IMR-90 (cell line): ENCODE measurements around the gene SDCCAG8. TPM values are rescaled to one million over a fixed set of nuclear protein-coding genes. Genes with fewer than 3 reads are reported as not detected.

Experiments
- ATAC-seq: fragments of 200-7000 bp; cut with Tn5 transposase; 2 replicates; pipeline ENCODE4 v1.9.1; 2020; ENCODE audit warnings: low read depth, mild to moderate bottlenecking, moderate library complexity
- BruUV-seq: library from RNA; stranded (reverse); fragments of 400-500 nt; replicated peaks from 2 replicates; lab custom pipeline; 2021; lab: Mats Ljungman, UMichigan
- CTCF ChIA-PET: fragments of 300-600 bp; formaldehyde crosslinking; extraction: SDS; loops from one replicate; lab custom pipeline; 2021; ENCODE audit warnings: antibody characterized with exemption; lab: Yijun Ruan, JAX
- POLR2A ChIA-PET: fragments of 300-600 bp; sonication (Branson Sonifier 250); formaldehyde crosslinking; loops from one replicate; lab custom pipeline; 2022; ENCODE audit warnings: antibody characterized with exemption; ENCODE audit not compliant: unreplicated experiment; lab: Charles Lee
- DNase-seq: peaks from one replicate; pipeline ENCODE4 v3.0.0; 2013
- H2AFZ ChIP-seq: replicated peaks from 2 replicates; pipeline ENCODE3; 2013; ENCODE audit warnings: low read length, mild to moderate bottlenecking; ENCODE audit not compliant: poor library complexity
- H2AK5ac ChIP-seq: 2 replicates; pipeline ENCODE4 v1.6.1; 2013; ENCODE audit warnings: low read depth, low read length, inconsistent platforms
- H2AK9ac ChIP-seq: replicated peaks from 2 replicates; pipeline ENCODE3; 2013; ENCODE audit warnings: mild to moderate bottlenecking, low read depth, low read length, moderate library complexity; ENCODE audit not compliant: poor library complexity
- H2BK120ac ChIP-seq: 2 replicates; pipeline ENCODE4 v1.6.1; 2013; ENCODE audit warnings: low read depth, low read length, inconsistent platforms
- H2BK15ac ChIP-seq: 3 replicates; pipeline ENCODE4 v1.6.1; 2013; ENCODE audit warnings: low read depth, low read length, inconsistent platforms
- H2BK20ac ChIP-seq: 2 replicates; pipeline ENCODE4 v1.6.1; 2013; ENCODE audit warnings: low read depth, mild to moderate bottlenecking, inconsistent platforms, low read length, moderate library complexity
- H2BK5ac ChIP-seq: 2 replicates; pipeline ENCODE4 v1.6.1; 2013; ENCODE audit warnings: mild to moderate bottlenecking, low read depth, low read length, inconsistent platforms; ENCODE audit not compliant: poor library complexity, severe bottlenecking
- H3K14ac ChIP-seq: replicated peaks from 2 replicates; pipeline ENCODE4 v1.6.1; 2013; ENCODE audit warnings: low read depth, low read length, inconsistent platforms
- H3K18ac ChIP-seq: 2 replicates; pipeline ENCODE4 v1.6.1; 2013; ENCODE audit warnings: low read depth, low read length, control low read depth
- H3K23ac ChIP-seq: 2 replicates; pipeline ENCODE4 v1.6.1; 2013; ENCODE audit warnings: low read depth, low read length, inconsistent platforms
- H3K27ac ChIP-seq: 2 replicates; pipeline ENCODE4 v1.5.1; 2013; ENCODE audit warnings: mild to moderate bottlenecking, control low read depth, low read length; ENCODE audit not compliant: insufficient read depth
- H3K27me3 ChIP-seq: 2 replicates; pipeline ENCODE4 v1.6.1; 2013; ENCODE audit warnings: low read length; ENCODE audit not compliant: control insufficient read depth, insufficient read depth
- H3K36me3 ChIP-seq: 2 replicates; pipeline ENCODE4 v1.6.1; 2013; ENCODE audit warnings: low read length, mixed read lengths; ENCODE audit not compliant: control insufficient read depth, insufficient read depth
- H3K4ac ChIP-seq: 2 replicates; pipeline ENCODE4 v1.6.1; 2013; ENCODE audit warnings: low read depth, low read length, inconsistent platforms
- H3K4me1 ChIP-seq: 2 replicates; pipeline ENCODE4 v1.6.1; 2013; ENCODE audit warnings: low read length, mixed read lengths; ENCODE audit not compliant: control insufficient read depth, insufficient read depth
- H3K4me2 ChIP-seq: 2 replicates; pipeline ENCODE4 v1.6.1; 2013; ENCODE audit warnings: low read depth, mild to moderate bottlenecking, control low read depth, low read length, moderate library complexity
- H3K4me3 ChIP-seq: 2 replicates; pipeline ENCODE4 v1.5.1; 2013; ENCODE audit warnings: low read depth, mild to moderate bottlenecking, control low read depth, low read length, moderate library complexity; ENCODE audit not compliant: insufficient read depth
- H3K56ac ChIP-seq: 2 replicates; pipeline ENCODE4 v1.6.1; 2013; ENCODE audit warnings: low read length, inconsistent platforms; ENCODE audit not compliant: insufficient read depth; ENCODE audit errors: extremely low read depth
- H3K79me1 ChIP-seq, 2 experiments: 2 replicates each; pipeline ENCODE4 v1.6.1; 2013; ENCODE audit warnings: low read length in 2 of 2, inconsistent platforms in 1 of 2, low read depth in 1 of 2
- H3K9ac ChIP-seq: 2 replicates; pipeline ENCODE4 v1.6.1; 2013; ENCODE audit warnings: low read depth, low read length, control low read depth
- H3K9me1 ChIP-seq: 2 replicates; pipeline ENCODE4 v1.6.1; 2013; ENCODE audit warnings: low read length, inconsistent platforms; ENCODE audit not compliant: insufficient read depth
- H3K9me3 ChIP-seq: 2 replicates; pipeline ENCODE4 v1.6.1; 2013; ENCODE audit warnings: low read length; ENCODE audit not compliant: control insufficient read depth, insufficient read depth
- H4K20me1 ChIP-seq: 2 replicates; pipeline ENCODE4 v1.6.1; 2013; ENCODE audit warnings: low read length, inconsistent platforms; ENCODE audit not compliant: insufficient read depth
- H4K5ac ChIP-seq: 2 replicates; pipeline ENCODE4 v1.6.1; 2013; ENCODE audit warnings: mild to moderate bottlenecking, low read depth, low read length, control low read depth
- H4K8ac ChIP-seq, 2 experiments: 2 replicates each; pipeline ENCODE4 v1.6.1; 2013; ENCODE audit warnings: low read depth in 2 of 2, low read length in 2 of 2, control low read depth in 1 of 2, inconsistent platforms in 1 of 2
- H4K91ac ChIP-seq: 2 replicates; pipeline ENCODE4 v1.6.1; 2013; ENCODE audit warnings: low read depth, low read length, inconsistent platforms; ENCODE audit not compliant: insufficient read depth
- BHLHE40 ChIP-seq: fragments of 150-350 bp; IDR thresholded peaks from 2 replicates; pipeline ENCODE4 v1.6.1; 2016; ENCODE audit warnings: mild to moderate bottlenecking, low read depth, low read length
- CEBPB ChIP-seq: IDR thresholded peaks from 2 replicates; pipeline ENCODE4 v1.6.1; 2012; ENCODE audit warnings: low read depth, low read length, improper control_type of control experiment
- MAZ ChIP-seq: IDR thresholded peaks from 2 replicates; pipeline ENCODE4 v1.6.1; 2012; ENCODE audit warnings: low read depth, mild to moderate bottlenecking, low read length, improper control_type of control experiment, moderate library complexity, borderline replicate concordance
- NFE2L2 ChIP-seq: fragments of 150-350 bp; IDR thresholded peaks from 2 replicates; pipeline ENCODE4 v1.6.1; 2016; ENCODE audit warnings: low read depth, mild to moderate bottlenecking, low read length
- POLR2A ChIP-seq: IDR thresholded peaks from 2 replicates; pipeline ENCODE4 v1.6.1; 2012; ENCODE audit warnings: mild to moderate bottlenecking, low read depth, low read length
- RAD21 ChIP-seq: IDR thresholded peaks from 2 replicates; pipeline ENCODE4 v1.6.1; 2012; ENCODE audit warnings: low read length, improper control_type of control experiment
- RCOR1 ChIP-seq: IDR thresholded peaks from 2 replicates; pipeline ENCODE4 v1.6.1; 2012; ENCODE audit warnings: mild to moderate bottlenecking, low read length, improper control_type of control experiment; ENCODE audit not compliant: insufficient replicate concordance
- SMC3 ChIP-seq: fragments of 150-350 bp; IDR thresholded peaks from 2 replicates; pipeline ENCODE4 v1.6.1; 2016; ENCODE audit warnings: low read depth, mild to moderate bottlenecking, antibody characterized with exemption, low read length, moderate library complexity
- WGBS, 2 experiments: methylation state at CpG; one replicate each; pipeline versions ENCODE4 v1.1.5 to v1.1.7; 2013; ENCODE audit warnings: missing lambda C conversion rate in 2 of 2; ENCODE audit not compliant: insufficient read length in 1 of 2; ENCODE audit errors: extremely low coverage in 2 of 2; 5-methylcytosine and 5-hydroxymethylcytosine counted together
- dilution Hi-C: fragments of 300-500 bp; cut with HindIII; formaldehyde crosslinking; loops from one replicate; pipeline ENCODE4 v1.14.3; 2018; ENCODE audit warnings: low sequenced_read_pairs; ENCODE audit not compliant: unreplicated experiment
- in situ Hi-C: fragments of 300-500 bp; cut with MboI; formaldehyde crosslinking; loops from 3 replicates; pipeline ENCODE4 v1.14.3; 2019; ENCODE audit warnings: low sequenced_read_pairs, inconsistent platforms, mixed read lengths
- intact Hi-C: fragments of 100-400 bp; cut with micrococcal nuclease; formaldehyde crosslinking; loops from 2 replicates; pipeline ENCODE4 v1.10.0; 2022
- polyA plus RNA-seq, 3 experiments: library from polyadenylated mRNA; depleted of rRNA; stranded (reverse); fragments of >200 nt; gene quantifications; 2 replicates each; pipeline ENCODE4 v1.2.3, GENCODE V29; 2012; ENCODE audit warnings: low replicate concordance in 1 of 3
- total RNA-seq: library from RNA; depleted of rRNA; stranded (reverse); fragments of >200 nt; gene quantifications from 2 replicates; pipeline ENCODE4 v1.2.3, GENCODE V29; 2012

Gene SDCCAG8
- total and polyA plus RNA-seq, 2 of the 4 experiments (the other 2 are of a cell fraction) = 25.2 to 46.8 TPM

DNA sequence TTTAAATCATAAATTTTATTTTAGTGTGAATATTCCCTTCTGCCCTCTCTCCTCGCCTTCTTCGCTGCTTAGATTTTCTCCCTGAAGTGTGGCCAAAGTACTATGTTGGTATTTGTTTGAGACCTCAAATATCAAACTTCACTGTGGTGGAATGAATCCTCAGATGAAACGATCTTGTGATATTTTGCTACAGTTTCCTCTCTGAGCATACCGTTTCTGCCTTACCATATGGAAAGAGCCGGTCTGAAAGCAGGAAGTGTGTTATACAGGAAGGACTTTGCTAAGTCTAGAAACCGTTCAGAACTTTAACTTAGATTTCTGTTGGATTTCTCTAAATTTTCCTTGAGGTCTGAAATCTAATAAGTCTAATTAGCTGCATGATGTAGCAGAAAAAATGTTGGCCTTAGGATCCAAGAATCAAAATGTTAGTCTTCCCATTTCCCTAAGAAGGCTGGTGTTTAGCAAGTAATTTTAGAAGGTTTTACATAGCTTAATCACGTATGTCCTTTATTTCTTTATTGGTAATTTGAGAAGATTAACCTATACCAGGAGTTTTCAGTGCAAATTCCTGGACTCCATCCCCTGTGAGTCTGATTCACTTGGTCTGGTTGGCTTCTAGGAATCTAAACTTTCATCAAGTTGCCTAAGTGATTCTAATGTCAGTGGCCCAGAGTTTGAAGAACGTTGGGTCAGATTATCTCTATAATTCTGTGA, 30.7 kb downstream of the SDCCAG8 start:
- H3K4me3 ChIP-seq = no peak overlapping the region
- intact Hi-C loops (loop anchor here (2.0 kb wide), 1 partner anchor 18 kb away; no protein-coding TSS in a partner anchor), dilution Hi-C loops (no loop called here), in situ Hi-C loops (no loop called here)
- peaks cover 13% of the 10 kb centered on the region for H3K4me1 ChIP-seq
- no CpG with 5 or more reads among the region's 8 CpGs for WGBS, 2 experiments
- peak overlapping the region; percentile 46 for H3K14ac ChIP-seq
- H2AK9ac ChIP-seq = no peak overlapping the region
- H3K79me1 ChIP-seq = peaks cover 14 to 34% of the 10 kb centered on the region in 2 experiments
- no peaks in the 10 kb centered on the region for H3K27me3 ChIP-seq
- H3K9ac ChIP-seq = peak overlapping the region; percentile 15; the same call in 1 of the 2 replicates
- peak overlapping the region; percentile 62 to 78 for H4K8ac ChIP-seq
- H2BK5ac ChIP-seq = peak overlapping the region; percentile 95
- TF ChIP-seq POLR2A (no peak), NFE2L2 (no peak), MAZ (no peak), CEBPB (no peak), BHLHE40 (no peak), RCOR1 (no peak), SMC3 (no peak), RAD21 (no peak)
- peak overlapping the region; percentile 49; the same call in 1 of the 2 replicates for H3K4ac ChIP-seq
- H3K9me1 ChIP-seq = no peaks in the 10 kb centered on the region; the same call in 1 of the 2 replicates
- POLR2A ChIA-PET = interaction anchor here (0.8 kb wide), 1 partner anchor 16 kb away, joined by 3 read pairs; no protein-coding TSS in a partner anchor
- peak overlapping the region; percentile 53; the same call in 2 of the 3 replicates for H2BK15ac ChIP-seq
- peak overlapping the region; percentile 80 for H2AK5ac ChIP-seq
- no peaks in the 10 kb centered on the region for H3K9me3 ChIP-seq
- peak overlapping the region; percentile 50 for H3K27ac ChIP-seq
- peak overlapping the region; percentile 21; the same call in 1 of the 2 replicates for H3K23ac ChIP-seq
- H3K4me2 ChIP-seq = peak overlapping the region; percentile 65; the same call in 1 of the 2 replicates
- H3K56ac ChIP-seq = peak overlapping the region; percentile 48
- ATAC-seq = peak; percentile 36
- BruUV-seq = no TSS peak
- no peaks in the 10 kb centered on the region for H4K20me1 ChIP-seq
- H4K91ac ChIP-seq = peak overlapping the region; percentile 74
- H2AFZ ChIP-seq = no peak overlapping the region
- CTCF ChIA-PET = interaction anchor here (0.6 to 0.7 kb wide), 2 partner anchors 22 to 1804 kb away, joined by 3 to 5 read pairs; no protein-coding TSS in a partner anchor
- H2BK120ac ChIP-seq = peak overlapping the region; percentile 75; the same call in 1 of the 2 replicates
- DNase-seq = peak; percentile 63
- peaks cover 4% of the 10 kb centered on the region for H3K36me3 ChIP-seq
- H2BK20ac ChIP-seq = peak overlapping the region; percentile 54; the same call in 1 of the 2 replicates
- H4K5ac ChIP-seq = peak overlapping the region; percentile 73; the same call in 1 of the 2 replicates
- H3K18ac ChIP-seq = peak overlapping the region; percentile 92; the same call in 1 of the 2 replicates
